K562 (cell line): ENCODE measurements around the gene RNF180. TPM values are rescaled to one million over a fixed set of nuclear protein-coding genes. Genes with fewer than 3 reads are reported as not detected.

Source experiments
- ATAC-seq: fragments of 200-7000 bp; cut with Tn5 transposase; 3 replicates; pipeline ENCODE4 v1.9.1; 2020; ENCODE audit warnings: moderate library complexity
- BruUV-seq: library from RNA; stranded (reverse); fragments of 400-500 nt; replicated peaks from 2 replicates; lab custom pipeline; 2021; lab: Mats Ljungman, UMichigan
- CTCF ChIA-PET: fragments of 300-600 bp; formaldehyde crosslinking; extraction: SDS; loops from one replicate; lab custom pipeline; 2021; ENCODE audit warnings: low intra/inter-chr PET ratio; lab: Yijun Ruan, JAX
- POLR2A ChIA-PET: fragments of 300-600, 350-650 bp; sonication (Branson Sonifier 250); formaldehyde crosslinking; extraction: SDS; loops from one replicate; lab custom pipeline; 2021; ENCODE audit warnings: antibody characterized with exemption, inconsistent platforms; lab: Yijun Ruan, JAX
- DNase-seq, 4 experiments: peaks; one replicate each; pipeline versions ENCODE4 v3.0.0 to v3.0.0-alpha.2; 2011 to 2018; ENCODE audit warnings: low spot score in 3 of 4, mixed read lengths in 3 of 4; ENCODE audit errors: extremely low read depth in 1 of 4
- FAIRE-seq: peaks from 2 replicates; lab custom pipeline; 2011; peaks lifted over from hg19 to GRCh38; lab: Jason Lieb, UNC
- H2AFZ ChIP-seq: 2 replicates; pipeline ENCODE4 v1.6.0; 2011; ENCODE audit warnings: low read depth, low read length, control low read depth, inconsistent platforms
- H3K27ac ChIP-seq: fragments of 200-600 bp; 3 replicates; pipeline ENCODE4 v1.8.0; 2011; ENCODE audit warnings: low read depth, mild to moderate bottlenecking, control low read depth, inconsistent platforms, low read length, moderate library complexity, mixed read lengths; ENCODE audit errors: extremely low read depth
- H3K27me3 ChIP-seq, 2 experiments: fragments of 300-600 bp in 1 of 2; 2 replicates in 1 of 2; 3 replicates in 1 of 2; pipeline versions ENCODE4 v1.6.0 to v1.8.0; 2011; ENCODE audit warnings: inconsistent platforms in 2 of 2, low read length in 2 of 2, mild to moderate bottlenecking in 1 of 2, mixed read lengths in 1 of 2, moderate library complexity in 1 of 2; ENCODE audit not compliant: control insufficient read depth in 2 of 2, insufficient read depth in 2 of 2
- H3K36me3 ChIP-seq: fragments of 300-600 bp; 3 replicates; pipeline ENCODE4 v1.8.0; 2011; ENCODE audit warnings: mild to moderate bottlenecking, low read length, inconsistent platforms; ENCODE audit not compliant: control insufficient read depth, insufficient read depth
- H3K4me1 ChIP-seq, 2 experiments: fragments of 200-600 bp in 1 of 2; replicated peaks in 1 of 2; 2 replicates in 1 of 2; 3 replicates in 1 of 2; pipeline versions ENCODE4 v1.5.1 to v1.8.0; 2011; ENCODE audit warnings: inconsistent platforms in 2 of 2, low read length in 2 of 2, mild to moderate bottlenecking in 1 of 2, mixed read lengths in 1 of 2, moderate library complexity in 1 of 2; ENCODE audit not compliant: control insufficient read depth in 2 of 2, insufficient read depth in 2 of 2
- H3K4me2 ChIP-seq: 2 replicates; pipeline ENCODE4 v1.6.1; 2011; ENCODE audit warnings: low read length, control low read depth, inconsistent platforms, mixed read lengths; ENCODE audit not compliant: insufficient read depth
- H3K4me3 ChIP-seq: fragments of 200-600 bp; sonication (generic), shearing (Covaris generic); 2 replicates; pipeline ENCODE4 v1.5.1; 2016; ENCODE audit warnings: control low read depth, inconsistent platforms
- H3K79me2 ChIP-seq: fragments of 200-600 bp; 3 replicates; pipeline ENCODE4 v1.8.0; 2011; ENCODE audit warnings: low read length, inconsistent platforms; ENCODE audit not compliant: control insufficient read depth, insufficient read depth
- H3K9ac ChIP-seq, 2 experiments: 2 replicates each; pipeline versions ENCODE4 v1.6.0 to v1.6.1; 2011; ENCODE audit warnings: low read depth in 2 of 2, low read length in 2 of 2, control low read depth in 1 of 2, inconsistent platforms in 1 of 2, mild to moderate bottlenecking in 1 of 2, mixed read lengths in 1 of 2; ENCODE audit not compliant: insufficient read depth in 1 of 2
- H3K9me1 ChIP-seq: one replicate; pipeline ENCODE4 v1.6.0; 2011; ENCODE audit warnings: inconsistent platforms, mild to moderate bottlenecking, low read length, moderate library complexity; ENCODE audit not compliant: control insufficient read depth, insufficient read depth
- H3K9me3 ChIP-seq: replicated peaks from 2 replicates; pipeline ENCODE4 v1.5.1; 2011; ENCODE audit warnings: low read depth, low read length, inconsistent platforms; ENCODE audit not compliant: control insufficient read depth, insufficient read depth
- H4K20me1 ChIP-seq: replicated peaks from 2 replicates; pipeline ENCODE4 v1.6.1; 2011; ENCODE audit warnings: low read length, inconsistent platforms, mixed read lengths; ENCODE audit not compliant: control insufficient read depth, insufficient read depth
- ARHGAP35 ChIP-seq: fragments of 450-650 bp; IDR thresholded peaks from 2 replicates; pipeline ENCODE4 v1.6.1; 2018; ENCODE audit not compliant: partially characterized antibody
- CTCF ChIP-seq, 3 experiments: IDR thresholded peaks in 2 of 3; conservative IDR thresholded peaks in 1 of 3; 2 replicates each; pipeline ENCODE4 v1.5.1; 2011 to 2012; ENCODE audit warnings: low read length in 3 of 3, mild to moderate bottlenecking in 3 of 3, control low read depth in 2 of 3, improper control_type of control experiment in 1 of 3, inconsistent platforms in 1 of 3, low read depth in 1 of 3, mixed read lengths in 1 of 3, moderate library complexity in 1 of 3; ENCODE audit not compliant: insufficient read depth in 2 of 3
- E2F5 ChIP-seq: sonication (generic); formaldehyde crosslinking; IDR thresholded peaks from 2 replicates; pipeline ENCODE4 v1.8.0; 2022; ENCODE audit warnings: mild to moderate bottlenecking, missing genetic modification reagents
- EGR1 ChIP-seq: fragments of 450-650 bp; conservative IDR thresholded peaks from 2 replicates; pipeline ENCODE4 v1.6.1; 2017; ENCODE audit warnings: mild to moderate bottlenecking
- HES1 ChIP-seq: fragments of 450-650 bp; IDR thresholded peaks from 2 replicates; pipeline ENCODE4 v1.6.1; 2016; ENCODE audit warnings: low read depth, mild to moderate bottlenecking, moderate library complexity
- IFI16 ChIP-seq: fragments of 250-450 bp; sonication (Bioruptor Pico); IDR thresholded peaks from 2 replicates; pipeline ENCODE4 v2.1.2; 2022; ENCODE audit warnings: mild to moderate bottlenecking, inconsistent platforms
- KDM2B ChIP-seq: fragments of 250-450 bp; sonication (Bioruptor Pico); IDR thresholded peaks from 2 replicates; pipeline ENCODE4 v1.8.0; 2021; ENCODE audit warnings: mild to moderate bottlenecking, moderate library complexity
- NFE2L1 ChIP-seq: fragments of 450-650 bp; IDR thresholded peaks from 2 replicates; pipeline ENCODE4 v1.6.1; 2016; ENCODE audit warnings: missing genetic modification characterization, low read depth, mild to moderate bottlenecking, missing compliant biosample characterization, moderate library complexity, borderline replicate concordance
- PBX2 ChIP-seq, 2 experiments: IDR thresholded peaks in 1 of 2; conservative IDR thresholded peaks in 1 of 2; 2 replicates each; pipeline ENCODE4 v1.6.1; 2016; ENCODE audit warnings: low read depth in 2 of 2, mild to moderate bottlenecking in 1 of 2, missing compliant biosample characterization in 1 of 2, missing genetic modification characterization in 1 of 2, moderate library complexity in 1 of 2
- PHB ChIP-seq: fragments of 250-450 bp; sonication (Bioruptor Pico); IDR thresholded peaks from 2 replicates; pipeline ENCODE4 v1.5.0; 2021
- SMC3 ChIP-seq: conservative IDR thresholded peaks from 2 replicates; pipeline ENCODE4 v1.6.1; 2011; ENCODE audit warnings: low read depth, low read length, improper control_type of control experiment; ENCODE audit not compliant: insufficient read depth
- ZNF436 ChIP-seq: fragments of 250-450, 450-650 bp; sonication (Bioruptor Pico); formaldehyde crosslinking; IDR thresholded peaks from 2 replicates; pipeline ENCODE4 v1.7.0; 2020; ENCODE audit warnings: mild to moderate bottlenecking
- ZNF511 ChIP-seq: sonication (generic); formaldehyde crosslinking; IDR thresholded peaks from 2 replicates; pipeline ENCODE4 v1.8.0; 2022; ENCODE audit warnings: mild to moderate bottlenecking, missing genetic modification reagents
- ZNF696 ChIP-seq: fragments of 250-450 bp; sonication (Bioruptor Pico); conservative IDR thresholded peaks from 2 replicates; pipeline ENCODE4 v1.4.0; 2020; ENCODE audit warnings: mild to moderate bottlenecking, moderate library complexity
- ZSCAN32 ChIP-seq: fragments of 450-650 bp; formaldehyde crosslinking; IDR thresholded peaks from 2 replicates; pipeline ENCODE4 v1.4.0; 2020; ENCODE audit warnings: mild to moderate bottlenecking, moderate library complexity
- WGBS: fragments of 100-300 bp; shearing (Covaris generic); methylation state at CpG from one replicate; pipeline ENCODE4 v1.1.6; 2016; ENCODE audit warnings: low coverage, mixed read lengths; ENCODE audit not compliant: insufficient coverage; ENCODE audit errors: missing lambda C conversion rate; 5-methylcytosine and 5-hydroxymethylcytosine counted together
- in situ Hi-C: fragments of 300-500 bp; cut with MboI; formaldehyde crosslinking; loops from 4 replicates; pipeline ENCODE4 v1.15.0; 2018; ENCODE audit warnings: inconsistent platforms, mixed read lengths
- intact Hi-C: fragments of 100-400 bp; cut with micrococcal nuclease; formaldehyde crosslinking; loops from 2 replicates; pipeline ENCODE4 v1.14.2; 2022
- polyA plus RNA-seq, 8 experiments: library from polyadenylated mRNA; depleted of rRNA in 4 of 8; stranded (reverse) in 5 of 8; unstranded in 3 of 8; fragments of >200 nt; fragmentation: Nextera tagmentation in 2 of 8; fragmentation: Illumina TruSeq in 1 of 8; extraction: Ambion mirVana in 2 of 8; extraction: Trizol in 1 of 8; gene quantifications; 2 replicates each; pipeline versions ENCODE4 v1.2.1 to v1.2.3, GENCODE V29; 2011 to 2014; ENCODE audit warnings: inconsistent platforms in 1 of 8, missing spikeins in 1 of 8
- total RNA-seq, 7 experiments: library from RNA; depleted of rRNA in 6 of 7; stranded (reverse); fragments of >200 nt in 6 of 7; fragmentation: Illumina TruSeq in 2 of 7; extraction: Trizol in 2 of 7; gene quantifications; 2 replicates each; pipeline versions ENCODE4 v1.2.1 to v1.2.3, GENCODE V29; 2011 to 2021; ENCODE audit warnings: low replicate concordance in 1 of 7

The RNF180 gene
- total and polyA plus RNA-seq, 9 of the 15 experiments (the other 6 are each of a cell fraction or from before 2014, with no cell fraction given) = 0.05 TPM; not detected in 8

GRCh38 chr5:64318175-64318574 is 152.5 kb downstream of the RNF180 start (continued):
- TF ChIP-seq ZNF696 (CRISPR knock-in tag) = no peak
- TF ChIP-seq SMC3 = no peak
- no peak for TF ChIP-seq KDM2B (CRISPR knock-in tag)
- no peak for TF ChIP-seq NFE2L1 (tag)
- TF ChIP-seq PHB (CRISPR knock-in tag) = no peak
- no peak for TF ChIP-seq EGR1
- no peak for TF ChIP-seq ZNF436
- TF ChIP-seq E2F5 (CRISPR knock-in tag) = no peak

- Histone ChIP-seq H3K36me3 (no peaks in the 10 kb centered on the region), H3K9me3 (no peaks in the 10 kb centered on the region), H2AFZ (no peak overlapping the region), H3K4me2 (no peak overlapping the region), H3K27me3 (no peaks in the 10 kb centered on the region), H4K20me1 (no peaks in the 10 kb centered on the region), H3K27ac (no peak overlapping the region), H3K4me3 (no peak overlapping the region), H3K79me2 (no peaks in the 10 kb centered on the region), H3K9ac (no peak overlapping the region), H3K4me1 (no peaks in the 10 kb centered on the region), H3K9me1 (no peaks in the 10 kb centered on the region)
- WGBS = 0% methylated on average over 1 of the region's 1 CpG
- in situ Hi-C loops = no loop called here
- no peak for DNase-seq
- no TSS peak for BruUV-seq
- intact Hi-C loops = no loop called here
- POLR2A ChIA-PET = no interaction called here
- no peak for ATAC-seq
- FAIRE-seq = no peak
- CTCF ChIA-PET = no interaction called here
- TF ChIP-seq PBX2 (CRISPR knock-in tag; IDR thresholded peaks at IDR 0.05; ENCODE audit: low read depth) = no peak
- no peak for TF ChIP-seq PBX2 (tag; conservative IDR thresholded peaks at IDR 0.05; ENCODE audit: low read depth)
- no peak for TF ChIP-seq ARHGAP35
- no peak for TF ChIP-seq IFI16 (CRISPR knock-in tag)
- no peak for TF ChIP-seq HES1
- no peak for TF ChIP-seq PHB (CRISPR knock-in tag)
- TF ChIP-seq CTCF (IDR thresholded peaks at IDR 0.05 in 2 of 3, conservative IDR thresholded peaks at IDR 0.05 in 1 of 3; ENCODE audit: insufficient read depth in 2 of 3, low read depth in 1 of 3, low read length in 3 of 3) = no peak
- no peak for TF ChIP-seq ZSCAN32 (CRISPR knock-in tag)
- TF ChIP-seq ZNF511 = no peak
These were observed 157.9 kb downstream of the RNF180 start for GRCh38 chr5:64323591-64323990.
